Activated gamma-delta T cell (primary cell): ENCODE data around the gene NEAT1.
"Not testable (repeated sequence)": the region's sequence is repeated elsewhere in the genome, so short reads cannot be mapped to it uniquely, and the experiment has no call there.

Experiments used
- DNase-seq: peaks from one replicate; lab custom pipeline; 2025; lab: John Stamatoyannopoulos, UW

Gene NEAT1

GRCh38 chr11:65404638-65405339 is 17.8 kb upstream of the NEAT1 start:
- DNase-seq: no peak

- DNase-seq: no peak
Measured at GRCh38 chr11:65410936-65411680, 11.5 kb upstream of the NEAT1 start.

GRCh38 chr11:65411681-65412070 is 10.9 kb upstream of the NEAT1 start:
- DNase-seq: no peak

GRCh38 chr11:65412271-65413076 is 10.1 kb upstream of the NEAT1 start:
- no peak for DNase-seq

- DNase-seq: not testable (repeated sequence)
Measured at GRCh38 chr11:65413077-65413664, 9.4 kb upstream of the NEAT1 start.

GRCh38 chr11:65414776-65415498 is 7.7 kb upstream of the NEAT1 start:
- DNase-seq: no peak

GRCh38 chr11:65415499-65416340 is 6.9 kb upstream of the NEAT1 start:
- no peak for DNase-seq

GRCh38 chr11:65416341-65416824 is 6.2 kb upstream of the NEAT1 start:
- DNase-seq: peak; percentile 85

GRCh38 chr11:65416841-65417701 is 5.5 kb upstream of the NEAT1 start:
- DNase-seq: no peak

- no peak for DNase-seq
Measured at GRCh38 chr11:65417702-65418430, 4.7 kb upstream of the NEAT1 start.

- no peak for DNase-seq
Measured at GRCh38 chr11:65418431-65418680, 4.2 kb upstream of the NEAT1 start.

- peak; percentile 69 for DNase-seq
Measured at GRCh38 chr11:65418681-65419459, 3.7 kb upstream of the NEAT1 start.

GRCh38 chr11:65419460-65419771 is 3.2 kb upstream of the NEAT1 start:
- DNase-seq: no peak

- DNase-seq: no peak
Measured at GRCh38 chr11:65419772-65420481, 2.7 kb upstream of the NEAT1 start.

- no peak for DNase-seq
Measured at GRCh38 chr11:65420506-65420905, 2.1 kb upstream of the NEAT1 start.

- DNase-seq: peak; percentile 42
Measured at GRCh38 chr11:65420979-65421793, 1.4 kb upstream of the NEAT1 start.
